Kidney (tissue), 14 donors: ENCODE data around the gene PITPNM1. TPM values are rescaled to one million over a fixed set of nuclear protein-coding genes. Genes with fewer than 3 reads are reported as not detected.

Experiments
- DNase-seq, 5 donors: peaks; one replicate each; pipeline ENCODE4 v3.0.0-alpha.2; 2013 to 2020
- FAIRE-seq: peaks from 2 replicates; lab custom pipeline; 2012; peaks lifted over from hg19 to GRCh38; lab: Jason Lieb, UNC
- H3K27ac ChIP-seq, 2 donors: one replicate each; pipeline ENCODE4 v1.7.0; 2013; ENCODE audit warnings: low read depth in 2 of 2, low read length in 2 of 2, inconsistent platforms in 1 of 2
- H3K27me3 ChIP-seq: one replicate; pipeline ENCODE4 v1.7.1; 2013; ENCODE audit warnings: low read length, inconsistent platforms; ENCODE audit not compliant: control insufficient read depth, insufficient read depth
- H3K36me3 ChIP-seq, 3 donors: one replicate each; pipeline versions ENCODE4 v1.7.0 to v1.7.1; 2013; ENCODE audit warnings: low read length in 3 of 3, control low read depth in 1 of 3, inconsistent platforms in 1 of 3; ENCODE audit not compliant: insufficient read depth in 3 of 3, control insufficient read depth in 2 of 3
- H3K4me1 ChIP-seq, 3 donors: one replicate each; pipeline versions ENCODE4 v1.7.0 to v1.7.1; 2013; ENCODE audit warnings: low read length in 3 of 3, inconsistent platforms in 1 of 3, low read depth in 1 of 3; ENCODE audit not compliant: control insufficient read depth in 2 of 3, insufficient read depth in 2 of 3
- H3K4me3 ChIP-seq, 3 donors: one replicate each; pipeline versions ENCODE4 v1.7.0 to v1.8.1; 2013; ENCODE audit warnings: low read length in 3 of 3, control low read depth in 1 of 3, inconsistent platforms in 1 of 3
- H3K9ac ChIP-seq, 3 donors: one replicate each; pipeline versions ENCODE4 v1.7.0 to v1.7.1; 2013; ENCODE audit warnings: low read length in 3 of 3, control low read depth in 1 of 3, inconsistent platforms in 1 of 3
- H3K9me3 ChIP-seq, 3 donors: one replicate each; pipeline versions ENCODE4 v1.7.0 to v1.7.1; 2013; ENCODE audit warnings: low read length in 3 of 3, control low read depth in 1 of 3, inconsistent platforms in 1 of 3; ENCODE audit not compliant: control insufficient read depth in 2 of 3, insufficient read depth in 1 of 3
- CTCF ChIP-seq: IDR thresholded peaks from 3 replicates; pipeline ENCODE4 v1.5.1; 2012; ENCODE audit warnings: mild to moderate bottlenecking, moderate library complexity, borderline replicate concordance; ENCODE audit not compliant: insufficient read depth; ENCODE audit errors: extremely low read depth
- intact Hi-C: fragments of 100-400 bp; cut with DNase I; formaldehyde crosslinking; loops from one replicate; pipeline ENCODE4 v1.11.1; 2022
- polyA plus RNA-seq: library from polyadenylated mRNA; stranded (reverse); fragments of 350-450 nt; fragmentation: Illumina TruSeq; extraction: RNeasy Lipid Tissue Mini Kit (QIAGEN cat#74804); gene quantifications from one replicate; pipeline ENCODE4 v1.2.3, GENCODE V29; 2014; ENCODE audit warnings: low read depth, low replicate concordance; ENCODE audit not compliant: insufficient read depth
- total RNA-seq: library from RNA; stranded (reverse); fragmentation: NEBNext Ultra II Directional; extraction: Animal tissue kit (Norgen Biotek cat#: 25700); gene quantifications from one replicate; pipeline ENCODE4 v1.2.1, GENCODE V29; 2021
- donor health status: control.
- donor health status: control.
- donor health status: control.
- donor health status: control.
- donor health status: control.
- donor health status: DM: yes; HTN: yes; CAD: no.
- donor health status: Normal renal cell carcinoma (clear cell type).

Gene PITPNM1
- total and polyA plus RNA-seq, 2 donors from 2014 or later = 19.3 to 74.7 TPM

- peaks cover 0 to 15% (median 8%) of the 10 kb centered on the region in 3 donors for H3K36me3 ChIP-seq
- peak overlapping the region; percentile 6 to 77 (median 22) for H3K9ac ChIP-seq
- no peaks in the 10 kb centered on the region for H3K9me3 ChIP-seq
- no peaks in the 10 kb centered on the region for H3K27me3 ChIP-seq
- DNase-seq = peak; percentile 33 to 83 (median 71)
- TF ChIP-seq CTCF = no peak
- FAIRE-seq = no peak
- peak overlapping the region; percentile 97 to 98 for H3K27ac ChIP-seq
- intact Hi-C loops = no loop called here
- H3K4me3 ChIP-seq = peak overlapping the region; percentile 41 to 78 (median 75)
- H3K4me1 ChIP-seq = peaks cover 0 to 31% (median 21%) of the 10 kb centered on the region in 3 donors
Observed at GRCh38 chr11:67504005-67504949, 886 bp downstream of the PITPNM1 start.

GRCh38 chr11:67503119-67504004 is 1.8 kb downstream of the PITPNM1 start:
- Histone ChIP-seq H3K4me1 (peaks cover 0 to 27% (median 21%) of the 10 kb centered on the region in 3 donors), H3K9me3 (no peaks in the 10 kb centered on the region), H3K27ac (no peak overlapping the region), H3K9ac (no peak overlapping the region), H3K4me3 (peak overlapping the region in 2 of 3 donors; percentile 6 to 39), H3K27me3 (no peaks in the 10 kb centered on the region), H3K36me3 (peaks cover 0 to 15% (median 8%) of the 10 kb centered on the region in 3 donors)
- intact Hi-C loops = no loop called here
- peak in 1 of 5 donors; percentile 79 for DNase-seq
- no peak for FAIRE-seq
- no peak for TF ChIP-seq CTCF

GRCh38 chr11:67502328-67502979 is 2.7 kb downstream of the PITPNM1 start:
- Histone ChIP-seq H3K27ac (no peak overlapping the region), H3K4me1 (peaks cover 0 to 24% (median 21%) of the 10 kb centered on the region in 3 donors), H3K9ac (no peak overlapping the region), H3K9me3 (no peaks in the 10 kb centered on the region), H3K36me3 (peaks cover 0 to 15% (median 11%) of the 10 kb centered on the region in 3 donors), H3K4me3 (no peak overlapping the region), H3K27me3 (no peaks in the 10 kb centered on the region)
- TF ChIP-seq CTCF = no peak
- no peak for FAIRE-seq
- intact Hi-C loops = no loop called here
- peak in 1 of 5 donors; percentile 31 for DNase-seq
